HepG2 (cell line): ENCODE measurements around the gene BCAN. TPM values are rescaled to one million over a fixed set of nuclear protein-coding genes. Genes with fewer than 3 reads are reported as not detected.

Source experiments
- ATAC-seq: fragments of 200-7000 bp; cut with Tn5 transposase; 3 replicates; pipeline ENCODE4 v1.9.1; 2020; ENCODE audit warnings: mild to moderate bottlenecking, moderate library complexity
- BruUV-seq: library from RNA; stranded (reverse); fragments of 400-500 nt; replicated peaks from 2 replicates; lab custom pipeline; 2021; lab: Mats Ljungman, UMichigan
- CTCF ChIA-PET: fragments of 300-600 bp; formaldehyde crosslinking; extraction: SDS; loops from one replicate; lab custom pipeline; 2021; ENCODE audit warnings: low total read pairs, inconsistent platforms, low intra/inter-chr PET ratio; lab: Yijun Ruan, JAX
- POLR2A ChIA-PET: fragments of 350-600 bp; sonication (Branson Sonifier 250); formaldehyde crosslinking; loops from one replicate; lab custom pipeline; 2020; ENCODE audit warnings: antibody characterized with exemption, inconsistent platforms; lab: Yijun Ruan, JAX
- DNase-seq: peaks from one replicate; pipeline ENCODE4 v3.0.0-alpha.2; 2015; ENCODE audit warnings: low spot score
- FAIRE-seq: peaks from 3 replicates; lab custom pipeline; 2011; peaks lifted over from hg19 to GRCh38; lab: Jason Lieb, UNC
- H2AFZ ChIP-seq: one replicate; pipeline ENCODE4 v1.6.1; 2011; ENCODE audit warnings: low read length, inconsistent platforms
- H3K27ac ChIP-seq: fragments of 300-600 bp; 3 replicates; pipeline ENCODE4 v1.8.0; 2011; ENCODE audit warnings: mixed run types, mild to moderate bottlenecking, mixed read lengths, low read length, inconsistent platforms; ENCODE audit not compliant: insufficient read depth; ENCODE audit errors: extremely low read length
- H3K27me3 ChIP-seq, 2 experiments: fragments of 200-600 bp in 1 of 2; 2 replicates in 1 of 2; 3 replicates in 1 of 2; pipeline versions ENCODE4 v1.6.0 to v1.8.0; 2011; ENCODE audit warnings: low read length in 2 of 2, mild to moderate bottlenecking in 2 of 2, moderate library complexity in 2 of 2, inconsistent platforms in 1 of 2; ENCODE audit not compliant: insufficient read depth in 2 of 2, control insufficient read depth in 1 of 2
- H3K36me3 ChIP-seq, 2 experiments: fragments of 200-600 bp in 1 of 2; replicated peaks in 1 of 2; 2 replicates in 1 of 2; 3 replicates in 1 of 2; pipeline versions ENCODE4 v1.5.1 to v1.8.0; 2011; ENCODE audit warnings: low read length in 2 of 2, inconsistent platforms in 1 of 2; ENCODE audit not compliant: insufficient read depth in 2 of 2, control insufficient read depth in 1 of 2
- H3K4me1 ChIP-seq: 2 replicates; pipeline ENCODE4 v1.5.1; 2012; ENCODE audit warnings: low read length, inconsistent platforms; ENCODE audit not compliant: insufficient read depth
- H3K4me2 ChIP-seq: 2 replicates; pipeline ENCODE4 v1.6.0; 2011; ENCODE audit warnings: low read depth, low read length, inconsistent platforms
- H3K4me3 ChIP-seq, 3 experiments: fragments of 200-600 bp in 1 of 3; sonication (generic), shearing (Covaris generic) in 1 of 3; replicated peaks in 1 of 3; 2 replicates each; pipeline ENCODE4 v1.5.1; 2011 to 2016; ENCODE audit warnings: low read length in 3 of 3, inconsistent platforms in 2 of 3, low read depth in 2 of 3, mild to moderate bottlenecking in 2 of 3, control low read depth in 1 of 3, mixed read lengths in 1 of 3; ENCODE audit not compliant: insufficient read depth in 1 of 3
- H3K79me2 ChIP-seq: one replicate; pipeline ENCODE4 v1.6.1; 2011; ENCODE audit warnings: low read length, inconsistent platforms; ENCODE audit not compliant: insufficient read depth
- H3K9ac ChIP-seq: 2 replicates; pipeline ENCODE4 v1.6.0; 2011; ENCODE audit warnings: mild to moderate bottlenecking, low read depth, low read length, inconsistent platforms; ENCODE audit not compliant: insufficient read depth
- H3K9me3 ChIP-seq: 2 replicates; pipeline ENCODE4 v1.5.1; 2012; ENCODE audit warnings: mild to moderate bottlenecking, low read length
- H4K20me1 ChIP-seq: 2 replicates; pipeline ENCODE4 v1.6.0; 2011; ENCODE audit warnings: inconsistent platforms, mild to moderate bottlenecking, low read length, moderate library complexity; ENCODE audit not compliant: insufficient read depth
- ATF3 ChIP-seq: sonication (generic); formaldehyde crosslinking; IDR thresholded peaks from 2 replicates; pipeline ENCODE4 v1.4.0; 2020; ENCODE audit warnings: missing genetic modification reagents
- FOXO1 ChIP-seq: sonication (generic); formaldehyde crosslinking; IDR thresholded peaks from 2 replicates; pipeline ENCODE4 v1.4.0; 2020; ENCODE audit warnings: missing genetic modification reagents
- IKZF4 ChIP-seq: sonication (generic); formaldehyde crosslinking; IDR thresholded peaks from 2 replicates; pipeline ENCODE4 v1.5.1; 2020; ENCODE audit warnings: borderline replicate concordance, mild to moderate bottlenecking, low read depth, missing genetic modification reagents; ENCODE audit errors: not compliant biosample characterization
- IRX3 ChIP-seq: sonication (generic); formaldehyde crosslinking; IDR thresholded peaks from 2 replicates; pipeline ENCODE4 v1.8.1; 2023; ENCODE audit warnings: mild to moderate bottlenecking, low read depth, missing genetic modification reagents, borderline replicate concordance
- KLF6 ChIP-seq: IDR thresholded peaks from 2 replicates; pipeline ENCODE4 v1.8.0; 2016; ENCODE audit warnings: missing biosample characterization, missing genetic modification reagents
- RFX1 ChIP-seq: fragments of 450-650 bp; IDR thresholded peaks from 2 replicates; pipeline ENCODE4 v1.6.1; 2017
- SOX5 ChIP-seq: IDR thresholded peaks from 2 replicates; pipeline ENCODE4 v1.6.1; 2016; ENCODE audit warnings: borderline replicate concordance
- ZNF275 ChIP-seq: sonication (generic); formaldehyde crosslinking; IDR thresholded peaks from 2 replicates; pipeline ENCODE4 v1.8.0; 2022; ENCODE audit warnings: missing genetic modification reagents, mild to moderate bottlenecking, inconsistent platforms, borderline replicate concordance
- ZNF335 ChIP-seq: sonication (generic); formaldehyde crosslinking; IDR thresholded peaks from 2 replicates; pipeline ENCODE4 v1.4.0; 2020; ENCODE audit warnings: missing genetic modification reagents
- ZNF34 ChIP-seq: sonication (generic); formaldehyde crosslinking; IDR thresholded peaks from 2 replicates; pipeline ENCODE4 v1.4.0; 2020; ENCODE audit warnings: mild to moderate bottlenecking, missing genetic modification reagents, borderline replicate concordance
- ZSCAN25 ChIP-seq: sonication (generic); formaldehyde crosslinking; IDR thresholded peaks from 2 replicates; pipeline ENCODE4 v1.8.0; 2022; ENCODE audit warnings: mild to moderate bottlenecking, missing genetic modification reagents
- WGBS: methylation state at CpG from one replicate; pipeline ENCODE4 v1.1.6; 2017; ENCODE audit warnings: low lambda C conversion rate; 5-methylcytosine and 5-hydroxymethylcytosine counted together
- in situ Hi-C: cut with HindIII; loops from 2 replicates; pipeline ENCODE4 v1.10.0; 2017; ENCODE audit warnings: low pct_unique_long_range_greater_than_20kb; ENCODE audit not compliant: extremely low pct_ligation_motif_present
- intact Hi-C: fragments of 100-400 bp; cut with micrococcal nuclease; formaldehyde crosslinking; loops from one replicate; pipeline ENCODE4 v1.10.0; 2022; ENCODE audit not compliant: unreplicated experiment
- polyA plus RNA-seq, 8 experiments: library from polyadenylated mRNA; depleted of rRNA in 3 of 8; stranded (reverse) in 7 of 8; unstranded in 1 of 8; fragments of >200 nt; fragmentation: Illumina TruSeq in 4 of 8; extraction: Trizol in 4 of 8; gene quantifications; 2 replicates each; pipeline versions ENCODE4 v1.2.1 to v1.2.3, GENCODE V29; 2011 to 2016; ENCODE audit warnings: low read depth in 4 of 8, missing spikeins in 1 of 8, mixed read lengths in 1 of 8; ENCODE audit not compliant: insufficient read depth in 1 of 8
- total RNA-seq, 5 experiments: library from RNA; depleted of rRNA; stranded (reverse); fragments of >200 nt; fragmentation: Illumina TruSeq; extraction: Trizol; gene quantifications; 2 replicates each; pipeline ENCODE4 v1.2.3, GENCODE V29; 2016; ENCODE audit warnings: low read depth in 1 of 5
- TF ChIP-seq, protein P1 (sequence below): fragments of 450-650 bp; IDR thresholded peaks from 2 replicates; pipeline ENCODE4 v1.6.1; 2017; ENCODE audit warnings: mild to moderate bottlenecking
- TF ChIP-seq, protein P2 (sequence below): IDR thresholded peaks from 2 replicates; pipeline ENCODE4 v1.6.1; 2016; ENCODE audit warnings: missing compliant biosample characterization, missing genetic modification reagents, borderline replicate concordance
- TF ChIP-seq, protein P3 (sequence below): sonication (generic); formaldehyde crosslinking; IDR thresholded peaks from 2 replicates; pipeline ENCODE4 v1.5.1; 2020; ENCODE audit warnings: mild to moderate bottlenecking, missing genetic modification reagents, moderate library complexity
- TF ChIP-seq, protein P4 (sequence below): sonication (generic); formaldehyde crosslinking; IDR thresholded peaks from 2 replicates; pipeline ENCODE4 v1.9.0; 2022; ENCODE audit warnings: low read depth, missing genetic modification reagents

BCAN gene
- total and polyA plus RNA-seq, 2 of the 13 experiments (the other 11 are each of a cell fraction or from before 2014, with no cell fraction given) = not detected

GRCh38 chr1:156681196-156681960 lies 39.5 kb downstream of the BCAN start:
- H3K79me2 ChIP-seq = peaks cover 2% of the 10 kb centered on the region
- H2AFZ ChIP-seq = no peak overlapping the region
- ChIA-PET POLR2A (interaction anchor here (1.4 kb wide), 1 partner anchor 20 kb away, joined by 4 read pairs; no protein-coding TSS in a partner anchor), CTCF (no interaction called here)
- no peak for ATAC-seq
- no peak overlapping the region for H3K4me2 ChIP-seq
- DNase-seq = no peak
- no peak overlapping the region for H3K27ac ChIP-seq
- H3K4me1 ChIP-seq = peaks cover 29% of the 10 kb centered on the region
- BruUV-seq = no TSS peak
- in situ Hi-C loops (no loop called here), intact Hi-C loops (no loop called here)
- 18% methylated on average over 5 of the region's 8 CpGs for WGBS
- peaks cover 6 to 49% of the 10 kb centered on the region in 2 experiments for H3K27me3 ChIP-seq
- no peak overlapping the region for H3K4me3 ChIP-seq
- no peaks in the 10 kb centered on the region for H4K20me1 ChIP-seq
- no peak overlapping the region for H3K9ac ChIP-seq
- no peaks in the 10 kb centered on the region for H3K9me3 ChIP-seq
- FAIRE-seq = no peak
- no peaks in the 10 kb centered on the region for H3K36me3 ChIP-seq
- TF ChIP-seq, protein P1, sequence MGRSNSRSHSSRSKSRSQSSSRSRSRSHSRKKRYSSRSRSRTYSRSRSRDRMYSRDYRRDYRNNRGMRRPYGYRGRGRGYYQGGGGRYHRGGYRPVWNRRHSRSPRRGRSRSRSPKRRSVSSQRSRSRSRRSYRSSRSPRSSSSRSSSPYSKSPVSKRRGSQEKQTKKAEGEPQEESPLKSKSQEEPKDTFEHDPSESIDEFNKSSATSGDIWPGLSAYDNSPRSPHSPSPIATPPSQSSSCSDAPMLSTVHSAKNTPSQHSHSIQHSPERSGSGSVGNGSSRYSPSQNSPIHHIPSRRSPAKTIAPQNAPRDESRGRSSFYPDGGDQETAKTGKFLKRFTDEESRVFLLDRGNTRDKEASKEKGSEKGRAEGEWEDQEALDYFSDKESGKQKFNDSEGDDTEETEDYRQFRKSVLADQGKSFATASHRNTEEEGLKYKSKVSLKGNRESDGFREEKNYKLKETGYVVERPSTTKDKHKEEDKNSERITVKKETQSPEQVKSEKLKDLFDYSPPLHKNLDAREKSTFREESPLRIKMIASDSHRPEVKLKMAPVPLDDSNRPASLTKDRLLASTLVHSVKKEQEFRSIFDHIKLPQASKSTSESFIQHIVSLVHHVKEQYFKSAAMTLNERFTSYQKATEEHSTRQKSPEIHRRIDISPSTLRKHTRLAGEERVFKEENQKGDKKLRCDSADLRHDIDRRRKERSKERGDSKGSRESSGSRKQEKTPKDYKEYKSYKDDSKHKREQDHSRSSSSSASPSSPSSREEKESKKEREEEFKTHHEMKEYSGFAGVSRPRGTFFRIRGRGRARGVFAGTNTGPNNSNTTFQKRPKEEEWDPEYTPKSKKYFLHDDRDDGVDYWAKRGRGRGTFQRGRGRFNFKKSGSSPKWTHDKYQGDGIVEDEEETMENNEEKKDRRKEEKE = no peak
- TF ChIP-seq KLF6 (CRISPR knock-in tag) (no peak), ATF3 (CRISPR knock-in tag) (no peak), ZSCAN25 (CRISPR knock-in tag) (no peak), ZNF34 (CRISPR knock-in tag) (no peak), IKZF4 (no peak), ZNF335 (CRISPR knock-in tag) (no peak), SOX5 (CRISPR knock-in tag) (no peak), RFX1 (no peak), IRX3 (CRISPR knock-in tag) (no peak), ZNF275 (CRISPR knock-in tag) (no peak), FOXO1 (CRISPR knock-in tag) (no peak)
- TF ChIP-seq, protein P2, sequence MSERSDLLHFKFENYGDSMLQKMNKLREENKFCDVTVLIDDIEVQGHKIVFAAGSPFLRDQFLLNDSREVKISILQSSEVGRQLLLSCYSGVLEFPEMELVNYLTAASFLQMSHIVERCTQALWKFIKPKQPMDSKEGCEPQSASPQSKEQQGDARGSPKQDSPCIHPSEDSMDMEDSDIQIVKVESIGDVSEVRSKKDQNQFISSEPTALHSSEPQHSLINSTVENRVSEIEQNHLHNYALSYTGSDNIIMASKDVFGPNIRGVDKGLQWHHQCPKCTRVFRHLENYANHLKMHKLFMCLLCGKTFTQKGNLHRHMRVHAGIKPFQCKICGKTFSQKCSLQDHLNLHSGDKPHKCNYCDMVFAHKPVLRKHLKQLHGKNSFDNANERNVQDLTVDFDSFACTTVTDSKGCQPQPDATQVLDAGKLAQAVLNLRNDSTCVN (CRISPR knock-in tag) = no peak
- TF ChIP-seq, protein P3, sequence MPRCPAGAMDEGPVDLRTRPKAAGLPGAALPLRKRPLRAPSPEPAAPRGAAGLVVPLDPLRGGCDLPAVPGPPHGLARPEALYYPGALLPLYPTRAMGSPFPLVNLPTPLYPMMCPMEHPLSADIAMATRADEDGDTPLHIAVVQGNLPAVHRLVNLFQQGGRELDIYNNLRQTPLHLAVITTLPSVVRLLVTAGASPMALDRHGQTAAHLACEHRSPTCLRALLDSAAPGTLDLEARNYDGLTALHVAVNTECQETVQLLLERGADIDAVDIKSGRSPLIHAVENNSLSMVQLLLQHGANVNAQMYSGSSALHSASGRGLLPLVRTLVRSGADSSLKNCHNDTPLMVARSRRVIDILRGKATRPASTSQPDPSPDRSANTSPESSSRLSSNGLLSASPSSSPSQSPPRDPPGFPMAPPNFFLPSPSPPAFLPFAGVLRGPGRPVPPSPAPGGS (CRISPR knock-in tag) = no peak
- TF ChIP-seq, protein P4, sequence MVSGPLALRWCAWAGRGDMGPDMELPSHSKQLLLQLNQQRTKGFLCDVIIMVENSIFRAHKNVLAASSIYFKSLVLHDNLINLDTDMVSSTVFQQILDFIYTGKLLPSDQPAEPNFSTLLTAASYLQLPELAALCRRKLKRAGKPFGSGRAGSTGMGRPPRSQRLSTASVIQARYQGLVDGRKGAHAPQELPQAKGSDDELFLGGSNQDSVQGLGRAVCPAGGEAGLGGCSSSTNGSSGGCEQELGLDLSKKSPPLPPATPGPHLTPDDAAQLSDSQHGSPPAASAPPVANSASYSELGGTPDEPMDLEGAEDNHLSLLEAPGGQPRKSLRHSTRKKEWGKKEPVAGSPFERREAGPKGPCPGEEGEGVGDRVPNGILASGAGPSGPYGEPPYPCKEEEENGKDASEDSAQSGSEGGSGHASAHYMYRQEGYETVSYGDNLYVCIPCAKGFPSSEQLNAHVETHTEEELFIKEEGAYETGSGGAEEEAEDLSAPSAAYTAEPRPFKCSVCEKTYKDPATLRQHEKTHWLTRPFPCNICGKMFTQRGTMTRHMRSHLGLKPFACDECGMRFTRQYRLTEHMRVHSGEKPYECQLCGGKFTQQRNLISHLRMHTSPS = no peak
